Fibroblast of pulmonary artery (primary cell): ENCODE results near the gene SLC5A11.
A peak's percentile ranks its signal among the peaks of the same experiment; 100 is the strongest.
"Not testable (repeated sequence)": the region's sequence is repeated elsewhere in the genome, so short reads cannot be mapped to it uniquely, and the experiment has no call there.

Experiments
- DNase-seq: peaks from one replicate; pipeline ENCODE4 v3.0.0-alpha.2; 2010; ENCODE audit warnings: low read depth
- H3K4me3 ChIP-seq: replicated peaks from 2 replicates; pipeline ENCODE4 v1.5.1; 2011; ENCODE audit warnings: low read depth, mild to moderate bottlenecking, control low read depth, low read length, moderate library complexity
- CTCF ChIP-seq: IDR thresholded peaks from 2 replicates; pipeline ENCODE4 v1.5.1; 2011; ENCODE audit warnings: mild to moderate bottlenecking, control low read depth, low read length, inconsistent platforms; ENCODE audit errors: missing control alignments

The SLC5A11 gene

GRCh38 chr16:24836836-24837235 lies 8.9 kb upstream of the SLC5A11 start:
- TF ChIP-seq CTCF: no peak
- DNase-seq: no peak

GRCh38 chr16:24837969-24838368 lies 7.8 kb upstream of the SLC5A11 start:
- H3K4me3 ChIP-seq: no peak overlapping the region
- no peak for TF ChIP-seq CTCF
- DNase-seq: no peak

More at GRCh38 chr16:24836836-24837235, 8.9 kb upstream of the SLC5A11 start:
- H3K4me3 ChIP-seq: no peak overlapping the region

- peak; percentile 83 for DNase-seq
- no peak for TF ChIP-seq CTCF
- peak overlapping the region; percentile 30 for H3K4me3 ChIP-seq
Measured at GRCh38 chr16:24838554-24839266, 7.1 kb upstream of the SLC5A11 start.

GRCh38 chr16:24839347-24839972 lies 6.3 kb upstream of the SLC5A11 start:
- TF ChIP-seq CTCF: no peak
- DNase-seq: no peak
- H3K4me3 ChIP-seq: no peak overlapping the region

GRCh38 chr16:24841291-24841690 lies 4.5 kb upstream of the SLC5A11 start:
- TF ChIP-seq CTCF: no peak
- DNase-seq: no peak
- H3K4me3 ChIP-seq: no peak overlapping the region

- TF ChIP-seq CTCF: no peak
- H3K4me3 ChIP-seq: no peak overlapping the region
- DNase-seq: no peak
Measured at GRCh38 chr16:24844101-24845030, 1.4 kb upstream of the SLC5A11 start.

GRCh38 chr16:24845031-24845365 lies 765 bp upstream of the SLC5A11 start:
- H3K4me3 ChIP-seq, DNase-seq: not testable (repeated sequence)
